Measurements from ENCODE around the gene SVEP1.
A peak's percentile ranks its signal among the peaks of the same experiment; 100 is the strongest.
"Not testable (repeated sequence)": the region's sequence is repeated elsewhere in the genome, so short reads cannot be mapped to it uniquely, and the experiment has no call there.

The SVEP1 gene

GRCh38 chr9:110575945-110576344 is 3.6 kb downstream of the SVEP1 start:
- DNase-seq: no peak

- no peak for DNase-seq
Observed at GRCh38 chr9:110575169-110575568, 4.4 kb downstream of the SVEP1 start.

DNA sequence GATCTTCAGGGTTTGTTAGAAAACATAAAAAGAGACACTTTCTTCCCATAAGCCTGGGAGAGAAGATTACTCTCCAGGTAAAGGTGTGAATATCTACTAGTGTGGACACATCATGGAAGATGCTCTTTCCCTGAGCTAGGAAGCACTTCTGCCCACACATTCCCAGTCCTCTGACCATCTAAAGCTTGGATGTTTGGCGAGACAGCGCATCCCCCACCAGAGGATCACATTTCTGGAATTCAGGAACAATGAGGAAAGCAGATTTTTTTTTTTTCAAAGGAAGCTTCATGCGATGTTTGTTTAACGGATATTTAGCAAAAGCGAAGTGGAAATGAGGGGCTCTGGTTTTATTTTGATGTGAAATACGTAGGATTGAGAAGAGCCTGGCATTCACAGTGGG is 6.2 kb downstream of the SVEP1 start:
- DNase-seq: no peak

- DNase-seq: no peak
Observed at GRCh38 chr9:110571801-110572483, 7.6 kb downstream of the SVEP1 start.

- DNase-seq: no peak
Observed at GRCh38 chr9:110566156-110566555, 13.4 kb downstream of the SVEP1 start.

DNA sequence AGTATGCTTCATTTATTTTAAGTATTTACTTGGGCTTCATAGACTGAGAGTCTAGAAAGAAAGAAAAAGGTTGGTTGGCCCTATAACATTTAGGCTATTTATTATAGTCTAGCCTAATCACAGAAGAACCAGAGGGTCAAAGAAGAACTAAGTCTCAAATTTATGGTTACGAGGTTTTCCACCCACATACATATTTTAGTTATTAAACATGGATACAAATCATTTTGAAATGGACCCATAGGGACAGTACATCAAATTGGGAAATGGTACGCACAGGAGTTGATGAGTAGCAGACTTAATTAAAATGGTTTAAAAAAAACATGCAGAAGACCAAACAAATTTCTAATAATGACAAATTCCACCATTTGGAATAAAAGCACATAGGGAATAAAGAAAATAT is 17.7 kb downstream of the SVEP1 start:
- no peak for DNase-seq

DNA sequence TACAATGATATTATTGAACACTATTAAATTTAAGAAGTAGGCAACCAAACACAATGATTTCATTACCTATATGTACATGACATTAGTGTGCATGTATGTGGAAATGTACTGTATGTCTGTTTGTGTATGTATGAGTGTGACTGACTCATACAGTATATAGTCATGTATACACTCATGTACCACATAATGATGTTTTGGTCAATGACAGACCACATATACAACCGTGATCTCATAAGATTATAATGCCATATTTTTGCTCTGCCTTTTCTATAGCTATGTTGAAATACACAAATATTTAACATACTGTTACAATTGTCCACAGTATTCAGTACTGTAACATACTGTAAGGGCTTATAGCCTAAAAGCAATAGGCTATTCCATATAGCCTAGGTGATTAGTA is 19.7 kb downstream of the SVEP1 start:
- no peak for DNase-seq

DNA sequence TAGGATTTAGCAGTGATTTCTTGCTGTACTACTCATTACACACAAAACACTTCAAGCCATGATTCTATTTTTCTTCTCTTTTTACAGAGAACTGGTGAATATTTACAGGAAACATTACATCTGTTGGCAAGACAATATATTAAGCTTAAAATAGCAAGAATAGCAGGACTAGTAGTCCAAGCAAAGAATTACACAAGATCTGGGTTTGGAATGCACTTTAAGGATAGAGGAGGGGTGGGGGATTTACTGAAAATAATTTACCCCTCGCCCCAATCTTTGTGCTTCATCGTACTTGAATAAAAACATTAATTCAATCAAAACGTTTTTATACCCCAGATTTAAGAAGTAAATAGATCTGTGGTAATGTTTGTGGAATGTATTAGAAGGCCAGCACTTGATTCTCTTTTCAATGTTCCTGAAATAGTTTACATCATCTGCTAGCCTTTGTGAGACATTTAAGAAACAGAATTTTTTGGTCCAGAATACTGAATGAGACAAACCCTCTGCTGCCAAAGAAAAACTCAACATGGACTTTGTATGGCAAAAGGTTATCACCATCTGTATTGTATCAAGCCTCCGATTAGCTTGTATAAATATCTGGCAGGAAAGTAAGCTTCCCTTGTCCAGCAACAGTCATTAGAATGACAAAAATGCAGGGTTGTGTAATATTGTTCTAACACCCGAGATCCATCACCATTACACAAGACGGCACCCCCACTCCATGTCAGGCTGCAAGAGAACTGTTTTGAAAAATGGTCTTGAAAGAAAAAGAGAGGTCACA is 23.8 kb downstream of the SVEP1 start:
- no peak for DNase-seq

DNA sequence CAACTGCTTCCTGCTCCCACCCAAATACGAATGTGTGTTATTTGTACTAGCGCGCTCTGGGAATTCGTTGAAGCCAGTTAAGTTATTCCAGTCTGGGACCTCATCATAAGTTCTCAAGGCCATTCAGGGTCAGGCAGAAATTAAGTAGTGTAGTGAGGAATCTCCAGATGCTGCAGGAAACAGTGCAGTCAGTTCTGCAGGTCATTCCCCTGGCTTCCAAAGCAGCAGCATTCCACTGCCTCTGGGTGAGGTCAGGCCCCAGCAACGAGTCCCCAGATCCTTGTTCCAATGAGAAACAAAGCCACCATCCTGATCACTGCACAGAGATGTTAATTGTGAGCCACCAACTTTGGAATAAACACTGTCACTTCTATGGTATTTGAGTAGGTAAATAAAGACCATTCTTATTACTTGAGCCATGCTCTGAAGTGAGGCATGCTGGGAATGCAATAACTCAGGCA is 33.1 kb downstream of the SVEP1 start:
- no peak for DNase-seq

GRCh38 chr9:110545705-110546104 is 33.8 kb downstream of the SVEP1 start:
- no peak for DNase-seq

- DNase-seq: peak; percentile 43
Observed at GRCh38 chr9:110543631-110544051, 35.9 kb downstream of the SVEP1 start.

- DNase-seq: no peak
Observed at GRCh38 chr9:110541950-110542349, 37.6 kb downstream of the SVEP1 start.

DNA sequence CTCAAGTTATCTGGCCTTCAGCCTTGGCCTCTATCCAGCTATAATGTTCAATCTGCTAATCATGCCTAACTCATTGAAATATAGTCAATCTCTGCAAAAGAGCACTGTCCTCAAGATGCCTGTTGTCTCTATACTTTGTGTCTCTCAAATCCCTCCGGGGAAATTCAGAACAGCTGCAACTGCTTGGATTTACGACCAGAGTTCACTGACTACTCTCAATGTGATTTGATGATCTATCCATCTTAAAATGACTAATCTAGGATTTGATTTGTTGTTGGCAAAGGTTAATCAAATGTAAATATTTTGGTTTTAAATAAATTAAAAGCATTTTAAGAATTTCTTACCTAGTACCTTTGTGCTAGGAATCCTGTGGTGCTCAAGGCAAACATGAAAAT is 40.9 kb downstream of the SVEP1 start:
- no peak for DNase-seq

- DNase-seq: no peak
Observed at GRCh38 chr9:110537841-110538646, 41.5 kb downstream of the SVEP1 start.

- DNase-seq: no peak
Observed at GRCh38 chr9:110536822-110537221, 42.7 kb downstream of the SVEP1 start.

GRCh38 chr9:110534162-110534561 is 45.4 kb downstream of the SVEP1 start:
- not testable (repeated sequence) for DNase-seq

DNA sequence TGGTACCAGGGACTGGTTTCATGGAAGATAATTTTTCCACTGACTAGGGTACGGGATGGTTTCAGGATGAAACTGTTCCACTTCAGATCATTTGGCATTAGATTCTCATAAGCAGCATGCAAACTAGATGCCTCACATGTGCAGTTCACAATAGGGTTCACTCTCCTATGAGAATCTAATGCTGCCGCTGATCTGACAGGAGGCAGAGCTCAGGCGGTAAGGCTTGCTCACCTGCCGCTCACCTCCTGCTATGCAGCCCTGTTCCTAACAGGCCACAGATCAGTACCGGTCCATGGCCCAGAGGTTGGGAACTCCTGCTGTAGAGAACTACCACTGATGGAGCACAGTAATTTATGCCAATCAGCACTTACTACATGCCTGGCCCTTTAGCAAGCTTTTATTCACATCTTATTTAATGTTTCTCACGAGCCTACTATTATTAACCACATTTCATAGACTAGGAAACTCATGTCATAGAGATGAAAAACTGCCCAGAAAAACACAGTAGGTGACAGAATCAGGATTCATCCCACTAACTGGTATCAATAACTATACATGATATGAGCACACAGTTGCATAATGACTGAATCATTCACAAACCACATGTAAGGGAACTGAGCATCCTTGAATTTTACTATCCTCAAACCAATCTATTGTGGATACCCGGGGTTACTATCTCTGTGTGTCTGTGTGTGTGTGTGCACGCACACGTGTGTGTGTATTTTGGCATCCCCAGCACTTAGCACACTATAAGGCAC is 46.5 kb downstream of the SVEP1 start:
- no peak for DNase-seq

GRCh38 chr9:110531776-110532175 is 47.8 kb downstream of the SVEP1 start:
- peak; percentile 34 for DNase-seq

- peak; percentile 41 for DNase-seq
Observed at GRCh38 chr9:110531241-110531640, 48.3 kb downstream of the SVEP1 start.

DNA sequence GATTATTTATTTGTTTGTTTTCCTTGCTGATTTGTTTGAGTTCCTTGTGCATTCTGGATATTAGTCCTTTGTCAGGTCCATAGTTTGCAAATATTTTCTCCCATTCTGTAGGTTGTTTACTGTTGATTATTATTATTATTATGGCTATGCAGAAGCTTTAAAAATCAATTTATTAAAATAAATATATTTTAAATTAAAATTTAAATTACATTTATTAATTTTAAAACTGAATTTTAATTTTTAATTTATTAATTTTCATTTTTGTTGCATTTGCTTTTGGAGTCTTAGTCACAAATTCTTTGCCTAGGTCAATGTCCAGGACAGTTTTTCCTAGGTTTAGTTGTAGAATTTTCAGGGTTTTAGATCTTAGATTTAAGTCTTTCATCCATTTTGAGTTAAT is 50.9 kb downstream of the SVEP1 start:
- no peak for DNase-seq

DNA sequence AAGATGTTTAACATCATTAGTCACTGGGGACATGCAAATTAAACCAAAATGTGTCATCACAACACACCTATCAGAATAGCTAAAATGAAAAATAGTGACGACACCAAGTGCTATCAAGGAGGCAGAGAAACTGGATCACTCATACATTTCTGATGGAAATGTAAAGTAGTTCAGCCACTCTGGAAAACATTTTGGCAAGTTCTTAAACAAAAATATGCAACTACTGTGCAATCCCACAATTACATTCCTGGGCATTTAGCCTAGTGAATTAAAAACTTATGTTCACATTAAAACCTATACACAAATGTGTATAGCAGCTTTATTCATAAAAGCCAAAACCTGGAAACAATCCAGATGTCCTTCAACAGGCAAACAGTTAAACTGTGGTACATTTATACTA is 53.1 kb downstream of the SVEP1 start:
- DNase-seq: no peak

- DNase-seq: peak; percentile 48
Observed at GRCh38 chr9:110521206-110521605, 58.3 kb downstream of the SVEP1 start.

Measured in NCI-H2171 (cell line).